ENCODE measurements around the gene TGIF2.

GRCh38 chr20:36634342-36634741 lies 60.9 kb downstream of the TGIF2 start:
- TF ChIP-seq NFE2L1 (tag; IDR thresholded peaks at IDR 0.05; ENCODE audit: borderline replicate concordance, low read depth) (no peak), POU5F1 (IDR thresholded peaks at IDR 0.05; ENCODE audit: borderline replicate concordance, low read depth, low read length, partially characterized antibody) (no peak), FOXJ3 (CRISPR knock-in tag; IDR thresholded peaks at IDR 0.05) (no peak), PTTG1 (tag; IDR thresholded peaks at IDR 0.05; ENCODE audit: low read depth) (no peak), HLTF (IDR thresholded peaks at IDR 0.05) (no peak), KAT7 (CRISPR knock-in tag; IDR thresholded peaks at IDR 0.05; ENCODE audit: borderline replicate concordance) (no peak), CCAR2 (IDR thresholded peaks at IDR 0.05; ENCODE audit: low read depth, low read length) (no peak), ZBTB1 (CRISPR knock-in tag; IDR thresholded peaks at IDR 0.05; ENCODE audit: borderline replicate concordance, low read depth) (no peak), RAD21 (CRISPR knock-in tag; conservative IDR thresholded peaks at IDR 0.05 in 1 of 2, IDR thresholded peaks at IDR 0.05 in 1 of 2) (no peak), PHB2 (IDR thresholded peaks at IDR 0.05; ENCODE audit: low read depth) (no peak), CEBPZ (IDR thresholded peaks at IDR 0.05; ENCODE audit: borderline replicate concordance, low read depth, low read length) (no peak)

All from K562 (cell line).